ENCODE data around the gene USP3. TPM values are rescaled to one million over a fixed set of nuclear protein-coding genes. Genes with fewer than 3 reads are reported as not detected.

USP3 gene
- total RNA-seq, 1 donor from 2014 or later: 62.5 TPM

- H3K36me3 ChIP-seq: peaks cover 66% of the 10 kb centered on the region
- intact Hi-C loops (cut with DNase I): no loop called here
Observed at GRCh38 chr15:63576441-63576840, 72.0 kb downstream of the USP3 start.

DNA sequence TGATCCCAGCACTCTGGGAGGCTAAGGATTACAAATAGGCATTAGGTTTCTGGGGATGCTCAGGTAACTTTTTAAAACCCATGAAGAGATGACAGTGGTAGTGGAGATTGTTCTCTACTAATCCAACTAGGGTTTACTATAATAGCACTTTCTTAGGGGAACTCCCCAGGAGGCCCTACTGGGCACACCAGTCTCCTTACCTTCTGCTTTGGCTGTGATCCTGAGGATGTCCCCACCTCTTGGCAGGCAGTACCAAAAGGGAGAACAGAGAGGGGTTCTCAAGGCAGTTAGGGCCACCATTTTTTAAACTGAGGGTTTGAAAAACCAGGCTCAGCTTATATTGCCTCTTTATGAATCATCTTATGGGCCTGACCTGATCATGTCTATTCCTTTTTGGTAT, 77.8 kb downstream of the USP3 start:
- Histone ChIP-seq H3K27me3 (no peaks in the 10 kb centered on the region), H3K4me3 (no peak overlapping the region), H3K4me1 (no peaks in the 10 kb centered on the region), H3K36me3 (peaks cover 42% of the 10 kb centered on the region), H3K27ac (no peak overlapping the region), H3K9me3 (no peaks in the 10 kb centered on the region)
- intact Hi-C loops (cut with DNase I): no loop called here
- no peak for TF ChIP-seq CTCF (IDR thresholded peaks at IDR 0.05)
- DNase-seq (no peak), ATAC-seq (no peak)

More at GRCh38 chr15:63576441-63576840, 72.0 kb downstream of the USP3 start:
- Histone ChIP-seq H3K4me1 (no peaks in the 10 kb centered on the region), H3K27ac (no peak overlapping the region), H3K4me3 (no peak overlapping the region), H3K27me3 (no peaks in the 10 kb centered on the region), H3K9me3 (no peaks in the 10 kb centered on the region)
- ATAC-seq: no peak
- TF ChIP-seq CTCF (IDR thresholded peaks at IDR 0.05): no peak
- no peak for DNase-seq

DNA sequence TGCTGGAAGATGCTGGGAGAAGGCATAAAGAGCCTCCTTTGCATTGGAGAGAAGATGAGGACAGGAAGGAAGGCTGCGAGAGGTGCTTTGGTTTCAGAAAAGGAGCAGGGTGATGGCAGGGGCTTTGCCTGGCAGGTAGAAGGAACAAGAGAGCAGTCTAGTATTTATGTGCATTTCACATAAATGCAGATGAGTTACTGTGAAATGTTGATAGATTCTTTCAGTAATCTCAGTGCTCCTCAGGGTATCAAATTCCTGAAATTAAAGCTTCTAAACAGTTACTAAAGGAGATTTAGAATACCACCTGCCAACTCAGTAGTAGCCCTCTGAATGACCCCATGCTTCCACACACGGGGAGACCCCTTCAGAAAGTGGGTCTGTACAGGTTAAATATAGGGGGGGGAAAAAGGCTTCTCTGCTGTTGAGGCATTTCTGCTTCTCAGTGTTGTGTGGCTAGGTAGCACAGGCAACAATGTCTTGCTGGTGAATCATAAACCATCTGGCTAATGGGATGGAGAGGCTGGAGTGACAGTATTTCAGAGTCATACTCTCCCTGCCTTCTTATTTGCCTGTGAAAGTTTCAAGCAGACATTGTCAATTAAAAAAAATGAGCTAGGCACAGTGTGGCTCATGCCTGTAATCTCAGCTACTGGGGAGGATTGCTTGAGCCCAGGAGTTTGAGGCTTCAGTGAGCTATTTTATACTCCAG, 78.5 kb downstream of the USP3 start:
- H3K27ac ChIP-seq: no peak overlapping the region
- DNase-seq (no peak), ATAC-seq (no peak)
- no peaks in the 10 kb centered on the region for H3K4me1 ChIP-seq
- intact Hi-C loops (cut with DNase I): no loop called here
- no peaks in the 10 kb centered on the region for H3K27me3 ChIP-seq
- no peaks in the 10 kb centered on the region for H3K9me3 ChIP-seq
- H3K4me3 ChIP-seq: no peak overlapping the region
- TF ChIP-seq CTCF (IDR thresholded peaks at IDR 0.05): no peak
- peaks cover 41% of the 10 kb centered on the region for H3K36me3 ChIP-seq

DNA sequence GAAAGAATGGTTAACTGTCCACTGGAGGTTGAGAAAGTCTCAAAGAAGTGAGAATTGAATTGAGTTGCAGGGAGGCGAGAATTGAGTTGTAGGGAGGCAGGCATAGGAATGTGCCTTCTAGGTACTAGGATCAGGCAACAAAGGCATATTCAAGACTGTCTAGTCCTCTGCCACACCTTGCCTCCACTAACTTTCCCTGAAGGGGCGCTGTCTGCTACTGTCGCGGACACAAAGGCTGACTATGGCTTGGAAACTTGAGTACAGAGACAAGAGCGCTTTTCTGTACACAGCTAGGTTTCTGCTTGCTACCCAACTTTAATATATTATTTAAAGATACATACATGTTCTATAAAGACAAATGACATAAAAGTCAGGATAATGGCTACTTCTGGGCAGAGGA, 82.4 kb downstream of the USP3 start:
- no peaks in the 10 kb centered on the region for H3K4me1 ChIP-seq
- no peaks in the 10 kb centered on the region for H3K27me3 ChIP-seq
- DNase-seq (no peak), ATAC-seq (no peak)
- intact Hi-C loops (cut with DNase I): no loop called here
- no peak overlapping the region for H3K27ac ChIP-seq
- no peaks in the 10 kb centered on the region for H3K9me3 ChIP-seq
- H3K4me3 ChIP-seq: no peak overlapping the region
- TF ChIP-seq CTCF (IDR thresholded peaks at IDR 0.05): no peak
- H3K36me3 ChIP-seq: peaks cover 69% of the 10 kb centered on the region

DNA sequence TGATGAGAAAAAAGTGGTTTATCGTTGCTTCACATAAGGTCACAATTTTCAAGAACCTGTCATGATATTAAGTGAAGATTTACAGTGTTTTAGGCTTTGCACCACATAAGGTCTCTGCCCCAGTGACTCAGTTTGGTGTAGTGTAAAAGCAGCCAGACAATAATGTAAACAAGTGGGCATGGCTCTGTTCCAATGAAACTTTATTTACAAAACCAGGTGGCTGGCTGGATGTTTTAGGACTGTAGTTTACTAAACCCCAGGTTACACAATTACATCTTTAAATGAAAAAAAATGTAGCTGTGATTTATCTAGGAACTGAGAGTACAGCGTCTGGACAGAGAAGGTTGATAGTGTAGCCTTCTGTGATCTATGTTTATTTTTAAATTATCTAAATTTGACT, 83.1 kb downstream of the USP3 start:
- intact Hi-C loops (cut with DNase I): no loop called here
- ATAC-seq (no peak), DNase-seq (no peak)
- Histone ChIP-seq H3K27ac (no peak overlapping the region), H3K4me1 (no peaks in the 10 kb centered on the region), H3K9me3 (no peaks in the 10 kb centered on the region), H3K36me3 (peaks cover 71% of the 10 kb centered on the region), H3K27me3 (no peaks in the 10 kb centered on the region), H3K4me3 (no peak overlapping the region)
- TF ChIP-seq CTCF (IDR thresholded peaks at IDR 0.05): no peak

GRCh38 chr15:63588826-63589225, 84.4 kb downstream of the USP3 start:
- TF ChIP-seq CTCF (IDR thresholded peaks at IDR 0.05): no peak
- Histone ChIP-seq H3K36me3 (peaks cover 71% of the 10 kb centered on the region), H3K4me1 (no peaks in the 10 kb centered on the region), H3K4me3 (no peak overlapping the region), H3K9me3 (no peaks in the 10 kb centered on the region), H3K27me3 (no peaks in the 10 kb centered on the region), H3K27ac (no peak overlapping the region)
- ATAC-seq: no peak
- intact Hi-C loops (cut with DNase I): no loop called here
- DNase-seq: no peak

All from upper lobe of right lung (tissue), 1 donor.